Measurements from ENCODE around the gene HTR6. TPM values are rescaled to one million over a fixed set of nuclear protein-coding genes. Genes with fewer than 3 reads are reported as not detected.

Gene HTR6
- polyA plus RNA-seq, 1 donor from 2014 or later, result not detected

DNA sequence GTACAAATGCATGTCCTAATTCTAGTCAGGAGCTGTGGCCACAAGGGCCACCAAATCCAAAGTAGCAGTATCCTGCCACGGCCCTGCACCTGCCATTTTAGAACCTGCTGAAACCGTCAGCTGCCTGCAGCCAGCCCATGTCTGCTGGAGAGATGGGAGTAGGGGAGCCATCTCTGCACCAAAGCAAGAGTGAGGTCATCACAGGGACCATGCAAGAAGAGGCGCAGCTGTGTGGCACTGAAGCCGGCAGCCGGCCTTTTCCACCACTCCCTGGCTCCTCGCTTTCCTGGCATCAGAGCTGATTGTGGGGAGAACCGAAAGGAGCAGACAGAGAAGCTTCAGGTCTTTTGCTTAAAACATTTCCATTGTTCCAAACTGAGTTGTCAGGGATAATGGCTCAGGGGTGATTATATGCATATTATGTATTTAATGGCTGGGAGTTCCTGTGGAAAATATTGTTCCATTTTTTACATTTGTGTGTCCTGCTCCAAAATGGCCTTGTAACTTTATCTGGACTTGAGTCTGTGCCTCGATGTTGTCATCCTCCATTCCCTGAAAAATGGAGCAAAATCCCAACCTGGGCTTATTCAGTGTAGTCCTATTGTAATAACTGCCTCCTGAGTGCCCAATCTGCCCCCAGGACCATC, 39.3 kb upstream of the HTR6 start:
- no peak overlapping the region for H3K4me3 ChIP-seq (ENCODE audit: low read length)
- H3K9ac ChIP-seq (ENCODE audit: low read length), result no peak overlapping the region
- H3F3A ChIP-seq (ENCODE audit: insufficient read depth, low read length, poor library complexity, severe bottlenecking), result no peaks in the 10 kb centered on the region
- H3K4me2 ChIP-seq (ENCODE audit: low read length), result no peak overlapping the region
- no peaks in the 10 kb centered on the region for H4K20me1 ChIP-seq (ENCODE audit: insufficient read depth)
- H3K9me3 ChIP-seq (ENCODE audit: low read length), result no peaks in the 10 kb centered on the region
- TF ChIP-seq POLR2AphosphoS5 (IDR thresholded peaks at IDR 0.05) (no peak), SMC3 (conservative IDR thresholded peaks at IDR 0.05; ENCODE audit: poor library complexity) (no peak), EZH2 (IDR thresholded peaks at IDR 0.05; ENCODE audit: borderline replicate concordance, insufficient read depth, low read length, poor library complexity, severe bottlenecking) (no peak), TAF1 (IDR thresholded peaks at IDR 0.05; ENCODE audit: low read depth) (no peak)
- TF ChIP-seq, protein P1, sequence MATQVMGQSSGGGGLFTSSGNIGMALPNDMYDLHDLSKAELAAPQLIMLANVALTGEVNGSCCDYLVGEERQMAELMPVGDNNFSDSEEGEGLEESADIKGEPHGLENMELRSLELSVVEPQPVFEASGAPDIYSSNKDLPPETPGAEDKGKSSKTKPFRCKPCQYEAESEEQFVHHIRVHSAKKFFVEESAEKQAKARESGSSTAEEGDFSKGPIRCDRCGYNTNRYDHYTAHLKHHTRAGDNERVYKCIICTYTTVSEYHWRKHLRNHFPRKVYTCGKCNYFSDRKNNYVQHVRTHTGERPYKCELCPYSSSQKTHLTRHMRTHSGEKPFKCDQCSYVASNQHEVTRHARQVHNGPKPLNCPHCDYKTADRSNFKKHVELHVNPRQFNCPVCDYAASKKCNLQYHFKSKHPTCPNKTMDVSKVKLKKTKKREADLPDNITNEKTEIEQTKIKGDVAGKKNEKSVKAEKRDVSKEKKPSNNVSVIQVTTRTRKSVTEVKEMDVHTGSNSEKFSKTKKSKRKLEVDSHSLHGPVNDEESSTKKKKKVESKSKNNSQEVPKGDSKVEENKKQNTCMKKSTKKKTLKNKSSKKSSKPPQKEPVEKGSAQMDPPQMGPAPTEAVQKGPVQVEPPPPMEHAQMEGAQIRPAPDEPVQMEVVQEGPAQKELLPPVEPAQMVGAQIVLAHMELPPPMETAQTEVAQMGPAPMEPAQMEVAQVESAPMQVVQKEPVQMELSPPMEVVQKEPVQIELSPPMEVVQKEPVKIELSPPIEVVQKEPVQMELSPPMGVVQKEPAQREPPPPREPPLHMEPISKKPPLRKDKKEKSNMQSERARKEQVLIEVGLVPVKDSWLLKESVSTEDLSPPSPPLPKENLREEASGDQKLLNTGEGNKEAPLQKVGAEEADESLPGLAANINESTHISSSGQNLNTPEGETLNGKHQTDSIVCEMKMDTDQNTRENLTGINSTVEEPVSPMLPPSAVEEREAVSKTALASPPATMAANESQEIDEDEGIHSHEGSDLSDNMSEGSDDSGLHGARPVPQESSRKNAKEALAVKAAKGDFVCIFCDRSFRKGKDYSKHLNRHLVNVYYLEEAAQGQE (IDR thresholded peaks at IDR 0.05; ENCODE audit: borderline replicate concordance), result no peak
- peaks cover 11% of the 10 kb centered on the region for H3K36me3 ChIP-seq (ENCODE audit: insufficient read depth, low read length)
- no peak overlapping the region for H3K27ac ChIP-seq (ENCODE audit: low read length)
- no peaks in the 10 kb centered on the region for H3K9me2 ChIP-seq (ENCODE audit: insufficient read depth, low read length)
- no peak overlapping the region for H2AFZ ChIP-seq (ENCODE audit: low read depth, low read length)
- no peaks in the 10 kb centered on the region for H3K79me2 ChIP-seq (replicated peaks; ENCODE audit: insufficient read depth, low read length)
- no peaks in the 10 kb centered on the region for H3K27me3 ChIP-seq (ENCODE audit: insufficient read depth, low read depth, low read length)

- Histone ChIP-seq H3K27ac (ENCODE audit: low read length) (no peak overlapping the region), H3K9me2 (ENCODE audit: insufficient read depth, low read length) (no peaks in the 10 kb centered on the region), H3K36me3 (ENCODE audit: insufficient read depth, low read length) (peaks cover 11% of the 10 kb centered on the region), H2AFZ (ENCODE audit: low read depth, low read length) (no peak overlapping the region), H3F3A (ENCODE audit: insufficient read depth, low read length, poor library complexity, severe bottlenecking) (no peaks in the 10 kb centered on the region), H4K20me1 (ENCODE audit: insufficient read depth) (no peaks in the 10 kb centered on the region), H3K79me2 (replicated peaks; ENCODE audit: insufficient read depth, low read length) (no peaks in the 10 kb centered on the region), H3K4me2 (ENCODE audit: low read length) (no peak overlapping the region), H3K9me3 (ENCODE audit: low read length) (no peaks in the 10 kb centered on the region), H3K4me3 (ENCODE audit: low read length) (no peak overlapping the region), H3K27me3 (ENCODE audit: insufficient read depth, low read depth, low read length) (no peaks in the 10 kb centered on the region), H3K9ac (ENCODE audit: low read length) (no peak overlapping the region)
- TF ChIP-seq POLR2AphosphoS5 (IDR thresholded peaks at IDR 0.05) (no peak), EZH2 (IDR thresholded peaks at IDR 0.05; ENCODE audit: borderline replicate concordance, insufficient read depth, low read length, poor library complexity, severe bottlenecking) (no peak), MXI1 (conservative IDR thresholded peaks at IDR 0.05; ENCODE audit: poor library complexity, severe bottlenecking) (no peak), TAF1 (IDR thresholded peaks at IDR 0.05; ENCODE audit: low read depth) (no peak), EP300 (conservative IDR thresholded peaks at IDR 0.05; ENCODE audit: poor library complexity, severe bottlenecking) (no peak), RAD21 (conservative IDR thresholded peaks at IDR 0.05) (no peak), SMC3 (conservative IDR thresholded peaks at IDR 0.05; ENCODE audit: poor library complexity) (no peak)
- TF ChIP-seq, protein P2, sequence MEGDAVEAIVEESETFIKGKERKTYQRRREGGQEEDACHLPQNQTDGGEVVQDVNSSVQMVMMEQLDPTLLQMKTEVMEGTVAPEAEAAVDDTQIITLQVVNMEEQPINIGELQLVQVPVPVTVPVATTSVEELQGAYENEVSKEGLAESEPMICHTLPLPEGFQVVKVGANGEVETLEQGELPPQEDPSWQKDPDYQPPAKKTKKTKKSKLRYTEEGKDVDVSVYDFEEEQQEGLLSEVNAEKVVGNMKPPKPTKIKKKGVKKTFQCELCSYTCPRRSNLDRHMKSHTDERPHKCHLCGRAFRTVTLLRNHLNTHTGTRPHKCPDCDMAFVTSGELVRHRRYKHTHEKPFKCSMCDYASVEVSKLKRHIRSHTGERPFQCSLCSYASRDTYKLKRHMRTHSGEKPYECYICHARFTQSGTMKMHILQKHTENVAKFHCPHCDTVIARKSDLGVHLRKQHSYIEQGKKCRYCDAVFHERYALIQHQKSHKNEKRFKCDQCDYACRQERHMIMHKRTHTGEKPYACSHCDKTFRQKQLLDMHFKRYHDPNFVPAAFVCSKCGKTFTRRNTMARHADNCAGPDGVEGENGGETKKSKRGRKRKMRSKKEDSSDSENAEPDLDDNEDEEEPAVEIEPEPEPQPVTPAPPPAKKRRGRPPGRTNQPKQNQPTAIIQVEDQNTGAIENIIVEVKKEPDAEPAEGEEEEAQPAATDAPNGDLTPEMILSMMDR (IDR thresholded peaks at IDR 0.05; ENCODE audit: poor library complexity, severe bottlenecking), result no peak
- TF ChIP-seq, protein P1 (IDR thresholded peaks at IDR 0.05; ENCODE audit: borderline replicate concordance), result no peak
These were observed 35.8 kb upstream of the HTR6 start for GRCh38 chr1:19628879-19629278.

All from neural cell (in vitro differentiated cells).